GM18951 (cell line): ENCODE results near the gene UPK1B.
"Not testable (repeated sequence)": the region's sequence is repeated elsewhere in the genome, so short reads cannot be mapped to it uniquely, and the experiment has no call there.

Source experiments
- POLR2A ChIP-seq: IDR thresholded peaks from 4 replicates; pipeline ENCODE4 v1.6.1; 2011; ENCODE audit warnings: mild to moderate bottlenecking; ENCODE audit not compliant: insufficient read length, insufficient read depth; ENCODE audit errors: extremely low read depth
- in situ Hi-C: fragments of 300-500 bp; cut with MboI; formaldehyde crosslinking; loops from one replicate; pipeline ENCODE4 v1.12.0; 2022; ENCODE audit warnings: low sequenced_read_pairs, mixed read lengths, inconsistent platforms; ENCODE audit not compliant: unreplicated experiment

Gene UPK1B

GRCh38 chr3:119156868-119157267 lies 16.5 kb upstream of the UPK1B start:
- in situ Hi-C loops: no loop called here
- no peak for TF ChIP-seq POLR2A

- in situ Hi-C loops: no loop called here
- TF ChIP-seq POLR2A: no peak
Observed at GRCh38 chr3:119157971-119158370, 15.4 kb upstream of the UPK1B start.

GRCh38 chr3:119160361-119160760 lies 13.0 kb upstream of the UPK1B start:
- in situ Hi-C loops: no loop called here
- no peak for TF ChIP-seq POLR2A

GRCh38 chr3:119160815-119161214 lies 12.6 kb upstream of the UPK1B start:
- in situ Hi-C loops: no loop called here
- no peak for TF ChIP-seq POLR2A

DNA sequence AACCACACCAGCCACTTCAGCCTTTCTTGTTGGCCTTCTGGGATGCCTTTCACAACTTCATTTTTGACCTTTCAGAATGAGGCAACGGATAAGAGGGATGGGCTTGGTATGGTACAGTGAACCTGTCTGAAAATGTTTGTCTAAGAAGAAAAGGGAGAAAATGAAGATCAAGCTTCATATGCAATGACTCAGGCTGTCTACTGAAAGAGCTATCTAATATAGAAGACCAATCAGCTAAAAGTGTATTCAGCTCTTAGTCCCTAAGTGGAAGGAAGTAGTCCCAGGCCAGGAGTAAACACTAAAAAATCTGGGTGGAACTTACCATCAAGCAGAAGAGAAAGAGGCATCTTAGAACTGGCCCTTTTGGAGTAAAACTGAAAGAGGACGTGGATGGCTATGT lies 12.2 kb upstream of the UPK1B start:
- in situ Hi-C loops: no loop called here
- no peak for TF ChIP-seq POLR2A

DNA sequence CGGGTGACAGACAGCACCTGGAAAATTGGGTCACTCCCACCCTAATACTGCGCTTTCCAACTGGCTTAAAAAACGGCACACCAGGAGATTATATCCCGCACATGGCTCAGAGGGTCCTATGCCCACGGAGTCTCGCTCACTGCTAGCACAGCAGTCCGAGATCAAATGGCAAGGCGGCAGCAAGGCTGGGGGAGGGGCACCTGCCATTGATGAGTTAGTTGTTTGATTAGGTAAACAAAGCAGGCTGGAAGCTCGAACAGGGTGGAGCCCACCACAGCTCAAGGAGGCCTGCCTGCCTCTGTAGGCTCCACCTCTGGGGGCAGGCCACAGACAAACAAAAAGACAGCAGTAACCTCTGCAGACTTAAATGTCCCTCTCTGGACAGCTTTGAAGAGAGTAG lies 8.7 kb upstream of the UPK1B start:
- in situ Hi-C loops: not testable (repeated sequence)

DNA sequence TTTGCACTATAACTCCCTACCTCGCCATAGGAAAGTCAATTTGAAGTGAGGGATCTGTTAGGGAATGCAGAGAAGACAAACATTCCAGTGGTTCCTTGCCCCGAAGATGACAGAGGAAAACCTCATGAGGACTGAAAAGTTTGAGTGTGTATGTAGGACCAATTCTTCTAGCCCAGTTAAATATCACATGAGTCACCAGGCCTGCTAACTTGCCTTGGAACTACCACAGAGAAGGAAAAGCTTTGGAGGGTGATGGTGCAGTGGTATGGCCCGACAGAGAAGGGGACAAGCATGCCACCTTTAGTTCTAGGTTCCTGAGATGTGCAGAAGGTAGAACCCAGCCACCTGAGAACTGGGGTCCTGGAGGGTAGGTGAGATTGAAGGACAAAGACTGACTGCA lies 2.6 kb upstream of the UPK1B start:
- no peak for TF ChIP-seq POLR2A
- in situ Hi-C loops: no loop called here

- no peak for TF ChIP-seq POLR2A
- in situ Hi-C loops: no loop called here
Observed at GRCh38 chr3:119175872-119176756, 2.7 kb downstream of the UPK1B start.

DNA sequence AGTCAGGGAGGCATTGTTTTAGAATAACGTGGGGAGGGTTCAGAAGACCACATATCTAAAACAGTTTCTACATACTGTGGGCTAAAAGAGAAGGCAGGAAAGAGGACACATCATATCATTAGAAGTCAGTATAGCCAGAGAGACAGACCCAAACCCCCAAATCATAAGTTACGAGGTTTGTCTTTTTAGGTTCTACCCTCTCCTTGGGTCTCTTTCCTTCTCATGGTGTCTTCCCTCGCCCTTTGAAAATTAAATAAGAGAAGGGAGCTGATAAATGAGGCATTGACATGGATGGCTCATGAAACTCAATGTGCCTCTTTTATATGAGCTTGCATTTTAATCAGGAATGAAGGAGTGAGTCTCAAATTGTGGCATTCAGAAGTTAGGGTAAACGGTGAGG lies 3.4 kb downstream of the UPK1B start:
- TF ChIP-seq POLR2A: no peak
- in situ Hi-C loops: no loop called here

- no peak for TF ChIP-seq POLR2A
- in situ Hi-C loops: no loop called here
Observed at GRCh38 chr3:119177321-119177720, 3.9 kb downstream of the UPK1B start.

DNA sequence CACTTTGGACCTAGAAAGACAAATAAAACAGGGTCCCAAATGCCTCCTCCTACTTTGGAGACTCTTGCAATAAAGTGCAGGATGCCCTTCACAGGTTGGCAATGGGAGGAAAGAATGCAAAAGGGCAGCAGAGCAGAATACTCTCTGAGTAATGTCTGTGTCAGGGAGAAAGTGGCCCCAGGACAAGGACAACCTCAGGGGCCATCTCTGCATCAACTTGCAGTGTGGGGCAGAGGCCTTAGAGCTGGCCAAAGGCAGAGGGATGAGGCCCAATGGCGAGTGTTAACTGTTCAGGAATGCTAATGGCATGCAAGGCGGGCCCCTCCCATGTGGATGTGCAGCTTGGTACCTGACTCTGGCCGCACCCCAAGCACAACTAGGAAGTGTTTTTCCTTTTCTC lies 8.4 kb downstream of the UPK1B start:
- no peak for TF ChIP-seq POLR2A
- in situ Hi-C loops: no loop called here

GRCh38 chr3:119184111-119184510 lies 10.7 kb downstream of the UPK1B start:
- in situ Hi-C loops: no loop called here
- TF ChIP-seq POLR2A: no peak

DNA sequence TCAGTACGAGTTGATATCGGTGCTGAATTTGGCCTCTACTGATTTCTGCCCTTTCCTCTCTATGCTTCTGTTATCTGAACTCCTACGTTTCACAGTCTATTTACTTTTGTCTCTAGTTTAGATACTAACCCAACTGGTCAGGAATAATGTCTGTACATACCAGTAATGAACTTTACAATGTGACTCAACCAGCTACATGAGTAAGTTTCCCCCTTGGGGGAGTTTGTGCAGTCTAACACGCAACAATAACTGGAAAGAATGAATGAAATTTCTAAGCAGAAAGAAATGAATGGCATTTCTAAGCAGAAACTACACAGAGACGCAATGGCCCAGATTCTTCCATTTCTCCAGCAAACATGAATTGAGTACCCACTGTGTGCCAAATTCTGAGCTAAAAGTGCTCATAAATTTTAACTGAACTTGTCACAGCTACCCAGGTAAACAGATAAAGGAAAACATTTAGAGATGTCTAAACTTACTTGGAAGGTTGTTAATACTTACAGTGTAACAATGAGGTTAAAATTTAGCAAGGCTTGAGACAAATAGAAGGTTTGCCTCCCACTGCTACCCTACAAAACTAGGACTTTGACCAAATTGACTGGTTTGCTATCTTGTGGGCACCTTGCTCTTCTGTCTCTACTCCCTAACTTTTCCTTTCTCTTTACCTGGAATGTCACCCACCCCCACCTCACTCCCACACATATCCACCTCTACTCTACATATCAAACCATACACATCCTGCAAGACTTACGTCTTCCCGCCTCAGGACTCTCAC lies 11.6 kb downstream of the UPK1B start:
- in situ Hi-C loops: no loop called here
- TF ChIP-seq POLR2A: no peak

DNA sequence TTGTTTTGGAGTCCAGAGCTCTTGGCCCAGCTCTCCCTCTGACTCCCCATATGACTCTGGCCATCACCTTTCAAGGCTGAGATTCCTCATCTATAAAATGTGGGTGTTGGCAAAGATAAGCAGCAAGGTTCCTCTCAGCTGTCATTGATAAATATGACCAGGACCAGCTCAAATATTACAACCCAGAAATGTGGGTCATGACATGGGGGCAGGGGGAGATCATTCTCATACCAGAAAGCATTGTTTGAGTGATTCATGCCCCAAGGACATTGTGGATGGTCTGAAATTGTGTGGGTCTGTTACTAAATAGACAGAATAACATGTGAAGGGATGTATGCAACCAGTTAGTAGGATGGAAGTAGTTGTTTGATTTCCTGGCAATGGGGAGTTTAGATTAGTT lies 13.9 kb downstream of the UPK1B start:
- in situ Hi-C loops: no loop called here
- TF ChIP-seq POLR2A: no peak

GRCh38 chr3:119191800-119192199 lies 18.4 kb downstream of the UPK1B start:
- no peak for TF ChIP-seq POLR2A
- in situ Hi-C loops: no loop called here
